ENCODE results near the gene USP43. TPM values are rescaled to one million over a fixed set of nuclear protein-coding genes. Genes with fewer than 3 reads are reported as not detected.

Gene USP43, protein sequence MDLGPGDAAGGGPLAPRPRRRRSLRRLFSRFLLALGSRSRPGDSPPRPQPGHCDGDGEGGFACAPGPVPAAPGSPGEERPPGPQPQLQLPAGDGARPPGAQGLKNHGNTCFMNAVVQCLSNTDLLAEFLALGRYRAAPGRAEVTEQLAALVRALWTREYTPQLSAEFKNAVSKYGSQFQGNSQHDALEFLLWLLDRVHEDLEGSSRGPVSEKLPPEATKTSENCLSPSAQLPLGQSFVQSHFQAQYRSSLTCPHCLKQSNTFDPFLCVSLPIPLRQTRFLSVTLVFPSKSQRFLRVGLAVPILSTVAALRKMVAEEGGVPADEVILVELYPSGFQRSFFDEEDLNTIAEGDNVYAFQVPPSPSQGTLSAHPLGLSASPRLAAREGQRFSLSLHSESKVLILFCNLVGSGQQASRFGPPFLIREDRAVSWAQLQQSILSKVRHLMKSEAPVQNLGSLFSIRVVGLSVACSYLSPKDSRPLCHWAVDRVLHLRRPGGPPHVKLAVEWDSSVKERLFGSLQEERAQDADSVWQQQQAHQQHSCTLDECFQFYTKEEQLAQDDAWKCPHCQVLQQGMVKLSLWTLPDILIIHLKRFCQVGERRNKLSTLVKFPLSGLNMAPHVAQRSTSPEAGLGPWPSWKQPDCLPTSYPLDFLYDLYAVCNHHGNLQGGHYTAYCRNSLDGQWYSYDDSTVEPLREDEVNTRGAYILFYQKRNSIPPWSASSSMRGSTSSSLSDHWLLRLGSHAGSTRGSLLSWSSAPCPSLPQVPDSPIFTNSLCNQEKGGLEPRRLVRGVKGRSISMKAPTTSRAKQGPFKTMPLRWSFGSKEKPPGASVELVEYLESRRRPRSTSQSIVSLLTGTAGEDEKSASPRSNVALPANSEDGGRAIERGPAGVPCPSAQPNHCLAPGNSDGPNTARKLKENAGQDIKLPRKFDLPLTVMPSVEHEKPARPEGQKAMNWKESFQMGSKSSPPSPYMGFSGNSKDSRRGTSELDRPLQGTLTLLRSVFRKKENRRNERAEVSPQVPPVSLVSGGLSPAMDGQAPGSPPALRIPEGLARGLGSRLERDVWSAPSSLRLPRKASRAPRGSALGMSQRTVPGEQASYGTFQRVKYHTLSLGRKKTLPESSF
- total RNA-seq = 0.13 and 0.22 TPM in 2 replicates

GRCh38 chr17:9644910-9645751, at the start of gene USP43:
TSS of gene USP43 (plus strand) at chr17:9645517. CDS start at chr17:9645633, 116 bp downstream.

Other genes starting within 250 kb of the USP43 start
- gene STX8, start 69.7 kb upstream of the USP43 start, total RNA-seq = 65.7 and 77.7 TPM in 2 replicates
- not detected in 2 replicates for gene CFAP52, start 68.9 kb upstream of the USP43 start, total RNA-seq
- gene DHRS7C, start 146.1 kb downstream of the USP43 start, total RNA-seq = not detected in 2 replicates
- gene GSG1L2, start 176.6 kb downstream of the USP43 start, total RNA-seq = not detected in 2 replicates
- gene GLP2R, start 180.4 kb downstream of the USP43 start, total RNA-seq = not detected in 2 replicates